ENCODE measurements around the gene AUTS2. TPM values are rescaled to one million over a fixed set of nuclear protein-coding genes. Genes with fewer than 3 reads are reported as not detected.

The AUTS2 gene
- total RNA-seq, 6 experiments from 2014 or later: 10.4 to 32.0 (median 19.3) TPM

DNA sequence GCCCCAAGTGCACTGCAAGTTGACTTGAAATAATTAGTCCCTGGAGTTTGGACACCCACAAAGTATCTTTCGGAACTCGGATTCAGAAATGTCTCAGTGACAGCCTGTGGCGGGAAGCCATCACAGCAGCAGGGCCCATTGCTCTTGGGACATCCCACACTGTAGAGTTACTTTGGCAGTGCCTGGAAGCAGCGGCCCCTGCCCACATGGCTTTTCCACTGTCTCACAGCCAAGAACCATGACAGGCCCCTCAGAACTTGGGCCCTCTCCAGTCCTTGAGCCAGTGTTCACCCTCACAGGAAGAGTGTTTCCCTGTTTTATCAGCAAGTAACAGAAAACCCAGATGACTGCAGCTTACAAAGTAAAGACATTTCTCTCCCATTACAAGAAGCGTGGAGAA, 1056.7 kb downstream of the AUTS2 start:
- TF ChIP-seq, protein P1, sequence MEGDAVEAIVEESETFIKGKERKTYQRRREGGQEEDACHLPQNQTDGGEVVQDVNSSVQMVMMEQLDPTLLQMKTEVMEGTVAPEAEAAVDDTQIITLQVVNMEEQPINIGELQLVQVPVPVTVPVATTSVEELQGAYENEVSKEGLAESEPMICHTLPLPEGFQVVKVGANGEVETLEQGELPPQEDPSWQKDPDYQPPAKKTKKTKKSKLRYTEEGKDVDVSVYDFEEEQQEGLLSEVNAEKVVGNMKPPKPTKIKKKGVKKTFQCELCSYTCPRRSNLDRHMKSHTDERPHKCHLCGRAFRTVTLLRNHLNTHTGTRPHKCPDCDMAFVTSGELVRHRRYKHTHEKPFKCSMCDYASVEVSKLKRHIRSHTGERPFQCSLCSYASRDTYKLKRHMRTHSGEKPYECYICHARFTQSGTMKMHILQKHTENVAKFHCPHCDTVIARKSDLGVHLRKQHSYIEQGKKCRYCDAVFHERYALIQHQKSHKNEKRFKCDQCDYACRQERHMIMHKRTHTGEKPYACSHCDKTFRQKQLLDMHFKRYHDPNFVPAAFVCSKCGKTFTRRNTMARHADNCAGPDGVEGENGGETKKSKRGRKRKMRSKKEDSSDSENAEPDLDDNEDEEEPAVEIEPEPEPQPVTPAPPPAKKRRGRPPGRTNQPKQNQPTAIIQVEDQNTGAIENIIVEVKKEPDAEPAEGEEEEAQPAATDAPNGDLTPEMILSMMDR (IDR thresholded peaks at IDR 0.05): no peak
- no peak for TF ChIP-seq POLR2A (IDR thresholded peaks at IDR 0.05)
- H3K27me3 ChIP-seq: no peaks in the 10 kb centered on the region
- WGBS (ENCODE audit: insufficient coverage, low coverage, low lambda C conversion rate, missing lambda C conversion rate): 91% methylated on average over 3 of the region's 5 CpGs
- no peaks in the 10 kb centered on the region for H3K36me3 ChIP-seq
- no peak overlapping the region for H3K27ac ChIP-seq
- H3K4me1 ChIP-seq: no peaks in the 10 kb centered on the region
- ATAC-seq (peak in 1 of 4 donors; percentile 14), DNase-seq (no peak)
- H3K4me3 ChIP-seq: no peak overlapping the region
- intact Hi-C loops (cut with DNase I): no loop called here
- H3K9me3 ChIP-seq: no peaks in the 10 kb centered on the region

DNA sequence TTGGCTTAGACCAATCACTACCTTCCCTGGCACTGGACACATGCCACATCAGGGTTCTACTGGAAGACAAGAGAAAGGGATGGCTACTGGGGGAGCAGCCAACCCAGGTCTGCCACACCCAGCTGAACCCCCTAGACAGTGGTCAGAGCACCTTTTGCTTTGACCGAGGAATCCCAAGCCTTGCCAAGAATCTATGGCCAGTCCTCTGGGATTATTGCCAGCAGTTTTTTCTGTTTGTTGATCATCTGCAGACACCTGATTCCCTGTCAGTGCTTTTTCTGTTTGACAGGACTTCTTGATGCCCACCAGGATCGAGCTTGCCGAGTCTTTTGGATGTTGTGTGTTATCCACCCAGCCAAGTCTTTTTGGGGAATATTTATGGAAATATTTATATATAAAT, 1057.4 kb downstream of the AUTS2 start:
- ATAC-seq (peak in 3 of 4 donors; percentile 47 to 67 (median 56)), DNase-seq (no peak)
- H3K4me3 ChIP-seq: no peak overlapping the region
- no peaks in the 10 kb centered on the region for H3K4me1 ChIP-seq
- H3K9me3 ChIP-seq: no peaks in the 10 kb centered on the region
- H3K27ac ChIP-seq: no peak overlapping the region
- H3K36me3 ChIP-seq: no peaks in the 10 kb centered on the region
- no peak for TF ChIP-seq POLR2A (IDR thresholded peaks at IDR 0.05)
- TF ChIP-seq, protein P1 (IDR thresholded peaks at IDR 0.05): no peak
- H3K27me3 ChIP-seq: no peaks in the 10 kb centered on the region
- intact Hi-C loops (cut with DNase I): no loop called here
- WGBS (ENCODE audit: insufficient coverage, low coverage, low lambda C conversion rate, missing lambda C conversion rate): 40% methylated on average over 3 of the region's 3 CpGs

DNA sequence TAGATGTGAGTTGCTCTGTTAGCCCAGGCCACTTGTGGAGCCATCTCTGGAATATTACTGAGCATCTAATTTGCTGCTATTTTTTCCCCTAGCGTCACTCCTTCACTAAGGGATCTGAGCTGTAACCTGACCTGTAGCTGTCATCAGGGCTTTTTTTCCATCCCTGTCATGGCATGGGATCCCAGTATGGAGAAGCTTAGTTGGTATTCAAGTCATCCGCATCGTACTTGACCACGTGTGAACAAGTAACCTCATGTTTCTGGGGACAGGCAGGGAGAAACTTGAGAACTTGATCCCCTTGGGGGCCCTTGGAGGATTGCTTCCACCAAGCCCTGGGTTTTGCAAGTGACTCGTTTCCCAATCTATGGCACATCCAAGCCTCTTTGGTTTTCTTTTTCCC, 1059.3 kb downstream of the AUTS2 start:
- Histone ChIP-seq H3K4me3 (no peak overlapping the region), H3K36me3 (no peaks in the 10 kb centered on the region), H3K9me3 (no peaks in the 10 kb centered on the region), H3K27ac (no peak overlapping the region), H3K27me3 (no peaks in the 10 kb centered on the region), H3K4me1 (no peaks in the 10 kb centered on the region)
- ATAC-seq: no peak
- no peak for DNase-seq
- WGBS (ENCODE audit: insufficient coverage, low coverage, low lambda C conversion rate, missing lambda C conversion rate): 93% methylated on average over 5 of the region's 5 CpGs
- intact Hi-C loops (cut with DNase I): no loop called here
- TF ChIP-seq, protein P1 (IDR thresholded peaks at IDR 0.05): no peak
- no peak for TF ChIP-seq POLR2A (IDR thresholded peaks at IDR 0.05)

DNA sequence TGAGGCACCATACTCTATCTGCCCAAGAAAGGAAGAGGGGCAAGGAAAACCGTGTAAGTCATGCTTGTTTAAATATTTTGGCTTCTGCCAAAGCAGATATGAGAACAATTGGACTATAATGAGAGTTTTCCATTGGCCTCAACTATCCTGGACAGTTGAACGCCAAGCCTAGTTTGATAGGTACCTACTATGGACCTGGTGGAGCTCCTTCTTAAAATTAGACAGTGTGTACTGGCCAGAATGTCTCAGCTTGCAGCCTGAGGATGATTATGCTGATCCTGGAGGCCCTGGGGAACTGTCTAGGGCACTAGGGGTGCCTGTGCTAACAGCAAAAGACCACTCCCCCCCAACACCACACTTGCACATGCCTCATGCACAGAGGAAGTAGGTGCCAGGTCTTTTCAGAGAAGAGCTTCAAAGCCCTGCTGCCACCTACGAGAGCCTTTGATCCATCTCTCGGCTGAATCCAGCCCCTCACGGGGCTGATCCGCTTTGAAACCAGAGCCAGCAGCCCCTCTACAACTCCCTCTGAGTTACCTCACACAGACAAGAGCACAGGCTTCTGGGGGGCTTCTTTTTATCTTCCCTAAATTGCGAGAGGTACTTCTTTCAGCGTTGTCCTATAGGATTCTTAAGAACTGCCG, 1059.8 kb downstream of the AUTS2 start:
- Histone ChIP-seq H3K27ac (no peak overlapping the region), H3K4me3 (no peak overlapping the region), H3K4me1 (no peaks in the 10 kb centered on the region), H3K27me3 (no peaks in the 10 kb centered on the region), H3K9me3 (no peaks in the 10 kb centered on the region), H3K36me3 (no peaks in the 10 kb centered on the region)
- WGBS (ENCODE audit: insufficient coverage, low coverage, low lambda C conversion rate, missing lambda C conversion rate): 89% methylated on average over 5 of the region's 9 CpGs
- intact Hi-C loops (cut with DNase I): no loop called here
- TF ChIP-seq, protein P1 (IDR thresholded peaks at IDR 0.05): no peak
- no peak for TF ChIP-seq POLR2A (IDR thresholded peaks at IDR 0.05)
- ATAC-seq (no peak), DNase-seq (no peak)
